WTC11 (cell line): ENCODE results near the gene TEX51. TPM values are rescaled to one million over a fixed set of nuclear protein-coding genes. Genes with fewer than 3 reads are reported as not detected.

Experiments used
- ATAC-seq: fragments of 200-7000 bp; cut with Tn5 transposase; 2 replicates; pipeline ENCODE4 v1.10.0; 2021; ENCODE audit warnings: mild to moderate bottlenecking, moderate library complexity
- CTCF ChIA-PET: fragments of 300-600 bp; sonication (Branson Sonifier 250); formaldehyde crosslinking; loops from one replicate; lab custom pipeline; 2021; ENCODE audit warnings: antibody characterized with exemption; lab: Charles Lee
- POLR2A ChIA-PET: fragments of 350-600 bp; sonication (Branson Sonifier 250); formaldehyde crosslinking; loops from one replicate; lab custom pipeline; 2021; ENCODE audit warnings: antibody characterized with exemption; lab: Charles Lee
- DNase-seq: peaks from one replicate; pipeline ENCODE4 v3.0.0; 2021; ENCODE audit warnings: low spot score
- H3K27ac Mint-ChIP-seq: 2 replicates; pipeline ENCODE4 v1.8.0; 2021; ENCODE audit warnings: mixed read lengths
- H3K27me3 Mint-ChIP-seq: 2 replicates; pipeline ENCODE4 v1.8.0; 2021; ENCODE audit warnings: low read depth, mild to moderate bottlenecking, moderate library complexity, mixed read lengths
- H3K36me3 Mint-ChIP-seq: 2 replicates; pipeline ENCODE4 v1.8.0; 2021; ENCODE audit warnings: mixed read lengths
- H3K4me1 Mint-ChIP-seq: 2 replicates; pipeline ENCODE4 v1.8.0; 2022; ENCODE audit warnings: mixed read lengths
- H3K4me3 Mint-ChIP-seq: 2 replicates; pipeline ENCODE4 v1.8.0; 2021; ENCODE audit warnings: mild to moderate bottlenecking, moderate library complexity, mixed read lengths
- H3K9me3 Mint-ChIP-seq: 2 replicates; pipeline ENCODE4 v1.8.0; 2021; ENCODE audit warnings: mixed read lengths
- CREM ChIP-seq: sonication (generic); formaldehyde crosslinking; IDR thresholded peaks from 2 replicates; pipeline ENCODE4 v1.8.1; 2022; ENCODE audit warnings: mild to moderate bottlenecking, missing genetic modification reagents, moderate library complexity
- EMX1 ChIP-seq: fragments of 250-450 bp; sonication (Bioruptor Pico); IDR thresholded peaks from 2 replicates; pipeline ENCODE4 v1.8.0; 2021; ENCODE audit warnings: mild to moderate bottlenecking
- FOXK1 ChIP-seq: sonication (generic); formaldehyde crosslinking; IDR thresholded peaks from 2 replicates; pipeline ENCODE4 v1.8.0; 2022; ENCODE audit warnings: mild to moderate bottlenecking, moderate library complexity, missing genetic modification reagents
- GRHL2 ChIP-seq: fragments of 250-450 bp; sonication (Bioruptor Pico); IDR thresholded peaks from 2 replicates; pipeline ENCODE4 v1.8.0; 2022; ENCODE audit warnings: mild to moderate bottlenecking, moderate library complexity; ENCODE audit not compliant: insufficient replicate concordance, severe bottlenecking
- GTF2I ChIP-seq: fragments of 250-450 bp; sonication (Bioruptor Pico); conservative IDR thresholded peaks from 2 replicates; pipeline ENCODE4 v1.4.0; 2021; ENCODE audit warnings: mild to moderate bottlenecking
- MXD4 ChIP-seq: fragments of 250-450 bp; sonication (Bioruptor Pico); IDR thresholded peaks from 2 replicates; pipeline ENCODE4 v1.8.0; 2021; ENCODE audit warnings: mild to moderate bottlenecking, moderate library complexity, borderline replicate concordance
- NFYB ChIP-seq: sonication (generic); formaldehyde crosslinking; conservative IDR thresholded peaks from 2 replicates; pipeline ENCODE4 v1.8.0; 2022; ENCODE audit warnings: low read depth, missing genetic modification reagents
- SMAD4 ChIP-seq: sonication (generic); formaldehyde crosslinking; IDR thresholded peaks from 2 replicates; pipeline ENCODE4 v1.8.0; 2022; ENCODE audit warnings: mild to moderate bottlenecking, missing genetic modification reagents
- SOX15 ChIP-seq: fragments of 250-450 bp; sonication (Bioruptor Pico); IDR thresholded peaks from 2 replicates; pipeline ENCODE4 v1.9.0; 2021; ENCODE audit warnings: mild to moderate bottlenecking
- TEAD1 ChIP-seq: sonication (generic); formaldehyde crosslinking; IDR thresholded peaks from 2 replicates; pipeline ENCODE4 v1.8.0; 2022; ENCODE audit warnings: mild to moderate bottlenecking, missing genetic modification reagents
- ZNF263 ChIP-seq: sonication (generic); formaldehyde crosslinking; IDR thresholded peaks from 2 replicates; pipeline ENCODE4 v1.8.1; 2022; ENCODE audit warnings: low read depth, mild to moderate bottlenecking, moderate library complexity, missing genetic modification reagents
- total RNA-seq: library from RNA; stranded (reverse); gene quantifications from 3 replicates; pipeline ENCODE4 v1.2.3, GENCODE V29; 2021
- TF ChIP-seq, protein P1 (sequence below): sonication (generic); formaldehyde crosslinking; IDR thresholded peaks from 2 replicates; pipeline ENCODE4 v1.8.1; 2022; ENCODE audit warnings: missing genetic modification reagents, borderline replicate concordance
- TF ChIP-seq, protein P2 (sequence below): sonication (generic); formaldehyde crosslinking; IDR thresholded peaks from 2 replicates; pipeline ENCODE4 v1.8.0; 2023; ENCODE audit warnings: missing genetic modification reagents, mild to moderate bottlenecking, borderline replicate concordance
- TF ChIP-seq, protein P3 (sequence below): sonication (generic); formaldehyde crosslinking; IDR thresholded peaks from 2 replicates; pipeline ENCODE4 v1.8.1; 2023; ENCODE audit warnings: mild to moderate bottlenecking, moderate library complexity, missing genetic modification reagents
- TF ChIP-seq, protein P4 (sequence below): fragments of 250-450 bp; sonication (Bioruptor Pico); IDR thresholded peaks from 2 replicates; pipeline ENCODE4 v2.1.2; 2022; ENCODE audit warnings: mild to moderate bottlenecking, moderate library complexity
- TF ChIP-seq, protein P5 (sequence below): fragments of 250-450 bp; sonication (Bioruptor Pico); IDR thresholded peaks from 2 replicates; pipeline ENCODE4 v1.9.0; 2021; ENCODE audit warnings: mild to moderate bottlenecking, borderline replicate concordance
- TF ChIP-seq, protein P6 (sequence below): fragments of 250-450 bp; sonication (Bioruptor Pico); conservative IDR thresholded peaks from 2 replicates; pipeline ENCODE4 v1.9.0; 2021; ENCODE audit warnings: mild to moderate bottlenecking
- TF ChIP-seq, protein P7 (sequence below): fragments of 250-450 bp; sonication (Bioruptor Pico); IDR thresholded peaks from 2 replicates; pipeline ENCODE4 v1.8.0; 2021; ENCODE audit warnings: mild to moderate bottlenecking

The TEX51 gene
- total RNA-seq, 1 experiment from 2014 or later = not detected

DNA sequence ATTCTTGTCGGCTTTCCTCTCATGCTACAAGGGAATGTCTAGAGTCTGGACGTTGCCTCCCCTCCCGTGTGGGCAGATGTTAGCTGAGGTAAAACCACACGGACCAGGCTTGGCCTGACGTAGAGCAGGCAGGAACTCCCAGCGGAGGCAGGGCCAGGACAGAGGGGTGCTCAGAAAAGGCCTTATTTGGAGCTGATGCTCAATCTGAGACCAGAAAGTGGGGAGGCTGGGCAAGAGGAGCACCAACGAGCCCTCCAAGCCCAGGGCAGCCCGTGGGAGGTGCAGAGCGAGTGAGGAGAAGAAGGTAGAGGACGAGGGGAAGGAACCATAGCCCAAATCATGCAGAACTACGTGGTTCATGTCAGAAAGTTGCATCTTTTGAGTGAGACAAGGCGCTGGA is 9.0 kb downstream of the TEX51 start:
- TF ChIP-seq SMAD4 (CRISPR knock-in tag) (no peak), MXD4 (CRISPR knock-in tag) (no peak), SOX15 (CRISPR knock-in tag) (no peak), EMX1 (CRISPR knock-in tag) (no peak), GRHL2 (CRISPR knock-in tag) (no peak), FOXK1 (no peak), NFYB (CRISPR knock-in tag) (no peak), GTF2I (CRISPR knock-in tag) (no peak)
- TF ChIP-seq, protein P1, sequence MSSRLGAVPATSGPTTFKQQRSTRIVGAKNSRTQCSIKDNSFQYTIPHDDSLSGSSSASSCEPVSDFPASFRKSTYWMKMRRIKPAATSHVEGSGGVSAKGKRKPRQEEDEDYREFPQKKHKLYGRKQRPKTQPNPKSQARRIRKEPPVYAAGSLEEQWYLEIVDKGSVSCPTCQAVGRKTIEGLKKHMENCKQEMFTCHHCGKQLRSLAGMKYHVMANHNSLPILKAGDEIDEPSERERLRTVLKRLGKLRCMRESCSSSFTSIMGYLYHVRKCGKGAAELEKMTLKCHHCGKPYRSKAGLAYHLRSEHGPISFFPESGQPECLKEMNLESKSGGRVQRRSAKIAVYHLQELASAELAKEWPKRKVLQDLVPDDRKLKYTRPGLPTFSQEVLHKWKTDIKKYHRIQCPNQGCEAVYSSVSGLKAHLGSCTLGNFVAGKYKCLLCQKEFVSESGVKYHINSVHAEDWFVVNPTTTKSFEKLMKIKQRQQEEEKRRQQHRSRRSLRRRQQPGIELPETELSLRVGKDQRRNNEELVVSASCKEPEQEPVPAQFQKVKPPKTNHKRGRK (CRISPR knock-in tag) = no peak
- TF ChIP-seq, protein P2, sequence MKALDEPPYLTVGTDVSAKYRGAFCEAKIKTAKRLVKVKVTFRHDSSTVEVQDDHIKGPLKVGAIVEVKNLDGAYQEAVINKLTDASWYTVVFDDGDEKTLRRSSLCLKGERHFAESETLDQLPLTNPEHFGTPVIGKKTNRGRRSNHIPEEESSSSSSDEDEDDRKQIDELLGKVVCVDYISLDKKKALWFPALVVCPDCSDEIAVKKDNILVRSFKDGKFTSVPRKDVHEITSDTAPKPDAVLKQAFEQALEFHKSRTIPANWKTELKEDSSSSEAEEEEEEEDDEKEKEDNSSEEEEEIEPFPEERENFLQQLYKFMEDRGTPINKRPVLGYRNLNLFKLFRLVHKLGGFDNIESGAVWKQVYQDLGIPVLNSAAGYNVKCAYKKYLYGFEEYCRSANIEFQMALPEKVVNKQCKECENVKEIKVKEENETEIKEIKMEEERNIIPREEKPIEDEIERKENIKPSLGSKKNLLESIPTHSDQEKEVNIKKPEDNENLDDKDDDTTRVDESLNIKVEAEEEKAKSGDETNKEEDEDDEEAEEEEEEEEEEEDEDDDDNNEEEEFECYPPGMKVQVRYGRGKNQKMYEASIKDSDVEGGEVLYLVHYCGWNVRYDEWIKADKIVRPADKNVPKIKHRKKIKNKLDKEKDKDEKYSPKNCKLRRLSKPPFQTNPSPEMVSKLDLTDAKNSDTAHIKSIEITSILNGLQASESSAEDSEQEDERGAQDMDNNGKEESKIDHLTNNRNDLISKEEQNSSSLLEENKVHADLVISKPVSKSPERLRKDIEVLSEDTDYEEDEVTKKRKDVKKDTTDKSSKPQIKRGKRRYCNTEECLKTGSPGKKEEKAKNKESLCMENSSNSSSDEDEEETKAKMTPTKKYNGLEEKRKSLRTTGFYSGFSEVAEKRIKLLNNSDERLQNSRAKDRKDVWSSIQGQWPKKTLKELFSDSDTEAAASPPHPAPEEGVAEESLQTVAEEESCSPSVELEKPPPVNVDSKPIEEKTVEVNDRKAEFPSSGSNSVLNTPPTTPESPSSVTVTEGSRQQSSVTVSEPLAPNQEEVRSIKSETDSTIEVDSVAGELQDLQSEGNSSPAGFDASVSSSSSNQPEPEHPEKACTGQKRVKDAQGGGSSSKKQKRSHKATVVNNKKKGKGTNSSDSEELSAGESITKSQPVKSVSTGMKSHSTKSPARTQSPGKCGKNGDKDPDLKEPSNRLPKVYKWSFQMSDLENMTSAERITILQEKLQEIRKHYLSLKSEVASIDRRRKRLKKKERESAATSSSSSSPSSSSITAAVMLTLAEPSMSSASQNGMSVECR (CRISPR knock-in tag) = no peak
- TF ChIP-seq, protein P3, sequence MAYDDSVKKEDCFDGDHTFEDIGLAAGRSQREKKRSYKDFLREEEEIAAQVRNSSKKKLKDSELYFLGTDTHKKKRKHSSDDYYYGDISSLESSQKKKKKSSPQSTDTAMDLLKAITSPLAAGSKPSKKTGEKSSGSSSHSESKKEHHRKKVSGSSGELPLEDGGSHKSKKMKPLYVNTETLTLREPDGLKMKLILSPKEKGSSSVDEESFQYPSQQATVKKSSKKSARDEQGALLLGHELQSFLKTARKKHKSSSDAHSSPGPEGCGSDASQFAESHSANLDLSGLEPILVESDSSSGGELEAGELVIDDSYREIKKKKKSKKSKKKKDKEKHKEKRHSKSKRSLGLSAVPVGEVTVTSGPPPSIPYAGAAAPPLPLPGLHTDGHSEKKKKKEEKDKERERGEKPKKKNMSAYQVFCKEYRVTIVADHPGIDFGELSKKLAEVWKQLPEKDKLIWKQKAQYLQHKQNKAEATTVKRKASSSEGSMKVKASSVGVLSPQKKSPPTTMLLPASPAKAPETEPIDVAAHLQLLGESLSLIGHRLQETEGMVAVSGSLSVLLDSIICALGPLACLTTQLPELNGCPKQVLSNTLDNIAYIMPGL (CRISPR knock-in tag) = no peak
- Mint-ChIP-seq H3K4me3 (no peak overlapping the region), H3K27me3 (peaks cover 10% of the 10 kb centered on the region), H3K9me3 (peaks cover 28% of the 10 kb centered on the region), H3K36me3 (peaks cover 14% of the 10 kb centered on the region), H3K4me1 (peaks cover 3% of the 10 kb centered on the region; the same call in 1 of the 2 replicates), H3K27ac (no peak overlapping the region)
- ATAC-seq (peak; percentile 20; the same call in 1 of the 2 replicates), DNase-seq (no peak)
- ChIA-PET CTCF (no interaction called here), POLR2A (no interaction called here)

DNA sequence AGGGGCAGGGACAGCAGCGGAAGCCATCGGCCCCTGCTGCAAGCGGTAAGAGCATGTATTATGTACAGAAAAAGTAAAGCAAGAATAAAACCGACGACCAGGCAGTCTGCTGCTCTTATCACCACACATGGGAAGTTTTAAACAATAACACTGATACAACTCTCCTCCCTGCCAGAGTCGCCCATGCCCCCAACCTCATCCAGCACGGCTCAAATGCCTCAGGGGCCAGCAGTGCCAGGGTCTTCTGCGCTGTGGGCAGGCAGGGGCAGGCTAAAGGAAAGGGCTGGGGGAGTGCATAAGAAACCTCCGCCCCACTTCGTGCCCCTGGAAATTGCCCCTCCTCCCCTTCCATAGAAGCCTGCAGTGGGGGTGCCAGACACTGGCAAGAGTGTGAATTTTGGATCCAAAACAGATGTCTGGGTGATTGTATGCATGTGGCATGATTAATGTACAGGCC is 10.1 kb downstream of the TEX51 start:
- Mint-ChIP-seq H3K9me3 (peaks cover 17% of the 10 kb centered on the region), H3K27ac (no peak overlapping the region), H3K27me3 (peaks cover 7% of the 10 kb centered on the region), H3K4me3 (no peak overlapping the region), H3K36me3 (peaks cover 9% of the 10 kb centered on the region), H3K4me1 (peaks cover 3% of the 10 kb centered on the region; the same call in 1 of the 2 replicates)
- ChIA-PET POLR2A (no interaction called here), CTCF (no interaction called here)
- no peak for ATAC-seq
- DNase-seq = no peak
- TF ChIP-seq, protein P4, sequence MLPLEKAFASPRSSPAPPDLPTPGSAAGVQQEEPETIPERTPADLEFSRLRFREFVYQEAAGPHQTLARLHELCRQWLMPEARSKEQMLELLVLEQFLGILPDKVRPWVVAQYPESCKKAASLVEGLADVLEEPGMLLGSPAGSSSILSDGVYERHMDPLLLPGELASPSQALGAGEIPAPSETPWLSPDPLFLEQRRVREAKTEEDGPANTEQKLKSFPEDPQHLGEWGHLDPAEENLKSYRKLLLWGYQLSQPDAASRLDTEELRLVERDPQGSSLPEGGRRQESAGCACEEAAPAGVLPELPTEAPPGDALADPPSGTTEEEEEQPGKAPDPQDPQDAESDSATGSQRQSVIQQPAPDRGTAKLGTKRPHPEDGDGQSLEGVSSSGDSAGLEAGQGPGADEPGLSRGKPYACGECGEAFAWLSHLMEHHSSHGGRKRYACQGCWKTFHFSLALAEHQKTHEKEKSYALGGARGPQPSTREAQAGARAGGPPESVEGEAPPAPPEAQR (CRISPR knock-in tag) = no peak
- no peak for TF ChIP-seq ZNF263 (CRISPR knock-in tag)
- TF ChIP-seq, protein P5, sequence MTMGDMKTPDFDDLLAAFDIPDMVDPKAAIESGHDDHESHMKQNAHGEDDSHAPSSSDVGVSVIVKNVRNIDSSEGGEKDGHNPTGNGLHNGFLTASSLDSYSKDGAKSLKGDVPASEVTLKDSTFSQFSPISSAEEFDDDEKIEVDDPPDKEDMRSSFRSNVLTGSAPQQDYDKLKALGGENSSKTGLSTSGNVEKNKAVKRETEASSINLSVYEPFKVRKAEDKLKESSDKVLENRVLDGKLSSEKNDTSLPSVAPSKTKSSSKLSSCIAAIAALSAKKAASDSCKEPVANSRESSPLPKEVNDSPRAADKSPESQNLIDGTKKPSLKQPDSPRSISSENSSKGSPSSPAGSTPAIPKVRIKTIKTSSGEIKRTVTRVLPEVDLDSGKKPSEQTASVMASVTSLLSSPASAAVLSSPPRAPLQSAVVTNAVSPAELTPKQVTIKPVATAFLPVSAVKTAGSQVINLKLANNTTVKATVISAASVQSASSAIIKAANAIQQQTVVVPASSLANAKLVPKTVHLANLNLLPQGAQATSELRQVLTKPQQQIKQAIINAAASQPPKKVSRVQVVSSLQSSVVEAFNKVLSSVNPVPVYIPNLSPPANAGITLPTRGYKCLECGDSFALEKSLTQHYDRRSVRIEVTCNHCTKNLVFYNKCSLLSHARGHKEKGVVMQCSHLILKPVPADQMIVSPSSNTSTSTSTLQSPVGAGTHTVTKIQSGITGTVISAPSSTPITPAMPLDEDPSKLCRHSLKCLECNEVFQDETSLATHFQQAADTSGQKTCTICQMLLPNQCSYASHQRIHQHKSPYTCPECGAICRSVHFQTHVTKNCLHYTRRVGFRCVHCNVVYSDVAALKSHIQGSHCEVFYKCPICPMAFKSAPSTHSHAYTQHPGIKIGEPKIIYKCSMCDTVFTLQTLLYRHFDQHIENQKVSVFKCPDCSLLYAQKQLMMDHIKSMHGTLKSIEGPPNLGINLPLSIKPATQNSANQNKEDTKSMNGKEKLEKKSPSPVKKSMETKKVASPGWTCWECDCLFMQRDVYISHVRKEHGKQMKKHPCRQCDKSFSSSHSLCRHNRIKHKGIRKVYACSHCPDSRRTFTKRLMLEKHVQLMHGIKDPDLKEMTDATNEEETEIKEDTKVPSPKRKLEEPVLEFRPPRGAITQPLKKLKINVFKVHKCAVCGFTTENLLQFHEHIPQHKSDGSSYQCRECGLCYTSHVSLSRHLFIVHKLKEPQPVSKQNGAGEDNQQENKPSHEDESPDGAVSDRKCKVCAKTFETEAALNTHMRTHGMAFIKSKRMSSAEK (CRISPR knock-in tag) = no peak
- no peak for TF ChIP-seq TEAD1 (CRISPR knock-in tag)
- TF ChIP-seq, protein P6, sequence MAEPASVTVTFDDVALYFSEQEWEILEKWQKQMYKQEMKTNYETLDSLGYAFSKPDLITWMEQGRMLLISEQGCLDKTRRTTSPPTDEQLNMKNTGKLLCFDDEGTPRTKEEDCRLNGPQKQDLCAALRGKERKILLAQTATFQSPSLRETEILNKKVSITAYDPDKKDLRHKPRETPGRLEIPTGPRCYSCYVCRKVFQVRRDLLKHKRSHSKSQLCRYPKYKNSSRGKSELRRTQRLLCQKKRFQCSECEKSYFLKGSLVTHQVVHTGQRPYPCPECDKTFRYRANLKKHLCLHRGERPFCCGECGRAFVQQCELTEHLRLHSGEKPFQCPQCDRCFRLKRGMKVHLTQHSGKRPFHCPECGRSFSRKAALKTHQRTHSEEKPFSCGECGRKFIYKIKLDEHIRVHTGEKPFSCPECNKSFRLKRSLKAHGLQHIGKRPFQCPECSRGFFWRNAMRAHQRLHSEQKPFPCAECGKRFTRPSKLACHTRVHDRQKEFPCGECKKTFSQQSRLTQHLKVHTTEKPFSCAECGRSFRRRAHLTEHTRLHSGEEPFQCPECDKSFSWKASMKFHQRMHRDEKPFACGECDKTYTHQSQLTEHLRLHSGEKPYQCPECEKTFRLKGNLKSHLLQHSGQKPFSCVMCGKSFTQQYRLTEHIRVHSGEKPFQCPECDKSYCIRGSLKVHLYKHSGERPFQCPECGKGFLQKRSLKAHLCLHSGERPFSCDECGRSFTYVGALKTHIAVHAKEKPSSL (CRISPR knock-in tag) = no peak
- TF ChIP-seq CREM (CRISPR knock-in tag) = no peak
- TF ChIP-seq, protein P7, sequence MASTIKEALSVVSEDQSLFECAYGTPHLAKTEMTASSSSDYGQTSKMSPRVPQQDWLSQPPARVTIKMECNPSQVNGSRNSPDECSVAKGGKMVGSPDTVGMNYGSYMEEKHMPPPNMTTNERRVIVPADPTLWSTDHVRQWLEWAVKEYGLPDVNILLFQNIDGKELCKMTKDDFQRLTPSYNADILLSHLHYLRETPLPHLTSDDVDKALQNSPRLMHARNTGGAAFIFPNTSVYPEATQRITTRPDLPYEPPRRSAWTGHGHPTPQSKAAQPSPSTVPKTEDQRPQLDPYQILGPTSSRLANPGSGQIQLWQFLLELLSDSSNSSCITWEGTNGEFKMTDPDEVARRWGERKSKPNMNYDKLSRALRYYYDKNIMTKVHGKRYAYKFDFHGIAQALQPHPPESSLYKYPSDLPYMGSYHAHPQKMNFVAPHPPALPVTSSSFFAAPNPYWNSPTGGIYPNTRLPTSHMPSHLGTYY (CRISPR knock-in tag) = no peak
